Glutamatergic neuron (in vitro differentiated cells): Measurements from ENCODE around the gene MYO1D. TPM values are rescaled to one million over a fixed set of nuclear protein-coding genes. Genes with fewer than 3 reads are reported as not detected.

Source experiments
- DNase-seq: peaks from one replicate; pipeline ENCODE4 v3.0.0; 2022
- H3K27ac Mint-ChIP-seq: one replicate; pipeline ENCODE4 v1.8.0; 2020; ENCODE audit warnings: mild to moderate bottlenecking, mixed read lengths, inconsistent platforms; ENCODE audit not compliant: unreplicated experiment
- H3K27me3 Mint-ChIP-seq: one replicate; pipeline ENCODE4 v1.8.0; 2020; ENCODE audit warnings: mild to moderate bottlenecking, moderate library complexity, mixed read lengths, inconsistent platforms; ENCODE audit not compliant: unreplicated experiment
- H3K36me3 Mint-ChIP-seq: one replicate; pipeline ENCODE4 v1.8.0; 2020; ENCODE audit warnings: mild to moderate bottlenecking, mixed read lengths, inconsistent platforms; ENCODE audit not compliant: unreplicated experiment
- H3K4me1 Mint-ChIP-seq: one replicate; pipeline ENCODE4 v1.8.0; 2020; ENCODE audit warnings: mild to moderate bottlenecking, low read depth, mixed read lengths, inconsistent platforms; ENCODE audit not compliant: unreplicated experiment
- H3K4me3 Mint-ChIP-seq: one replicate; pipeline ENCODE4 v1.8.0; 2020; ENCODE audit warnings: mild to moderate bottlenecking, mixed read lengths, inconsistent platforms; ENCODE audit not compliant: unreplicated experiment
- H3K9me3 Mint-ChIP-seq: one replicate; pipeline ENCODE4 v1.8.0; 2020; ENCODE audit warnings: mild to moderate bottlenecking, moderate library complexity, mixed read lengths, inconsistent platforms; ENCODE audit not compliant: unreplicated experiment
- CTCF ChIP-seq: fragments of 200-600 bp; sonication (generic); IDR thresholded peaks from one replicate; pipeline ENCODE4 v1.5.0; 2021; ENCODE audit not compliant: partially characterized antibody, unreplicated experiment
- total RNA-seq: library from RNA; stranded (reverse); fragmentation: NEBNext Ultra II Directional; extraction: Animal tissue kit (Norgen Biotek cat#: 25700); gene quantifications from one replicate; pipeline ENCODE4 v1.2.1, GENCODE V29; 2021; ENCODE audit not compliant: unreplicated experiment

MYO1D gene
- total RNA-seq, 1 donor from 2014 or later = 5.3 TPM

DNA sequence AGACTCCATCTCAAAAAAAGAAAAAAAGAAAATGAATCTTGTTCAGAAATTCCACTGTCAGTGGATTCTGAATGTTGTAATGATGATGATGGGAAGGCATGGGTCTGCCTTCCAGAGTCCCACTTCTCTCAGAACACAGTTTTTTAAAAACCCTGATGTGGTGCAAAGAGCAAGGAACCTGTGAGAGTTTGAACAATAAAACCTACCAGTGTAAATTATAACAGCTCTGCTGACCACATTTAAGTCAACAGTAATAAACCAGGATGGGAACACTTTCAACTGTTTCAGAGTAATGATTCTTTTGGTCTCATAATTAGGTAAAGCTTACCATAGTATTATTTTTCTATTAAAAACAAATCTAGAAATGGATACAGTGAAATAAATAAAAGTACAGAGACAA is 99.0 kb downstream of the MYO1D start:
- DNase-seq = no peak
- Mint-ChIP-seq H3K9me3 (no peaks in the 10 kb centered on the region), H3K27me3 (no peaks in the 10 kb centered on the region), H3K27ac (no peak overlapping the region), H3K4me1 (peaks cover 6% of the 10 kb centered on the region), H3K36me3 (no peaks in the 10 kb centered on the region), H3K4me3 (no peak overlapping the region)
- no peak for TF ChIP-seq CTCF

GRCh38 chr17:32777436-32777835 is 99.5 kb downstream of the MYO1D start:
- no peak overlapping the region for H3K4me3 Mint-ChIP-seq
- H3K4me1 Mint-ChIP-seq = peaks cover 11% of the 10 kb centered on the region
- H3K27ac Mint-ChIP-seq = no peak overlapping the region
- no peaks in the 10 kb centered on the region for H3K27me3 Mint-ChIP-seq
- no peaks in the 10 kb centered on the region for H3K36me3 Mint-ChIP-seq
- no peaks in the 10 kb centered on the region for H3K9me3 Mint-ChIP-seq
- DNase-seq = no peak
- TF ChIP-seq CTCF = no peak

GRCh38 chr17:32774695-32775084 is 102.2 kb downstream of the MYO1D start:
- Mint-ChIP-seq H3K9me3 (no peaks in the 10 kb centered on the region), H3K4me3 (no peak overlapping the region), H3K4me1 (peaks cover 15% of the 10 kb centered on the region), H3K27ac (no peak overlapping the region), H3K27me3 (no peaks in the 10 kb centered on the region), H3K36me3 (no peaks in the 10 kb centered on the region)
- no peak for TF ChIP-seq CTCF
- no peak for DNase-seq

DNA sequence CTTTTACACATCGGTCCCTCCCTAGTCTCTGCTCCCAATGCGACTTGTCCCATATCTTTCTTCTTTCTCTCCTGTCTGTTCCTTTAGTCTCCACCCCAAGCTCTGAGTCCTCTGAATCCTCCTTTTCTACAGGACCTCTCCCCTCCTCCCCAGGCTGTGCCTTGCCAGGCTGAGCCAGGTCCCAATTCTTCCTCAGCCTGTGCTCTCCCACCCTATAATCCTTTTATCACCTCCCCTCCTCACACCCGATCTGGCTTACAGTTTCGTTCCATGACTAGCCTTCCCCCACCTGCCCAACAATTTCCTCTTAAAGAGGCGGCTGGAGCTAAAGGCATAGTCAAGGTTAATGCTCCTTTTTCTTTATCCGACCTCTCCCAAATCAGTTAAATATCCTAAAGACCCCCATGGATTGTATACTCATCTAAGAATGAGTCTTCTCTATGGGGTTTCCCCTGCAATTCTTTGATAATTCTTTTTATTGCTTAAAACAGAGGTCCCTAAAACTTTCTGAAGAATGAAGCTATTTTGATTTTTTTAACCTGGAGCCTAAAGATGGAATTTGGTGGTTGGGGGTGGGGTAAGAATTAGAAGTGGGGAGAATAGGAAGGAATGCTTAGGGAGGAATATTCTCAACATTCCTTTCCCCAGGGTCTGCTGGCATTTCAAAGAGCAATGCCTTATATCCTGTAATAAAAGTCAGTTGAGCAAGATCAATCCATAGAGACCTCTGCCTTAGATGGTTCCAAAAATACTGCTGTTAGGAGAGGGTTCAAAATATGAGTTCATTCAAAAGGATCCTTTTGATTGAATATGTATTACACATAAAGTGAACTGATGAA is 102.8 kb downstream of the MYO1D start:
- H3K27ac Mint-ChIP-seq = no peak overlapping the region
- no peak for DNase-seq
- no peaks in the 10 kb centered on the region for H3K27me3 Mint-ChIP-seq
- no peak overlapping the region for H3K4me3 Mint-ChIP-seq
- peaks cover 15% of the 10 kb centered on the region for H3K4me1 Mint-ChIP-seq
- H3K9me3 Mint-ChIP-seq = no peaks in the 10 kb centered on the region
- no peaks in the 10 kb centered on the region for H3K36me3 Mint-ChIP-seq
- no peak for TF ChIP-seq CTCF

GRCh38 chr17:32772453-32773025 is 104.4 kb downstream of the MYO1D start:
- DNase-seq = peak; percentile 39
- no peaks in the 10 kb centered on the region for H3K36me3 Mint-ChIP-seq
- peak overlapping the region; percentile 62 for H3K27ac Mint-ChIP-seq
- H3K4me3 Mint-ChIP-seq = no peak overlapping the region
- TF ChIP-seq CTCF = no peak
- no peaks in the 10 kb centered on the region for H3K27me3 Mint-ChIP-seq
- H3K9me3 Mint-ChIP-seq = no peaks in the 10 kb centered on the region
- H3K4me1 Mint-ChIP-seq = peaks cover 15% of the 10 kb centered on the region
